ENCODE data around the gene NFIA. TPM values are rescaled to one million over a fixed set of nuclear protein-coding genes. Genes with fewer than 3 reads are reported as not detected.

The NFIA gene
- total RNA-seq, 1 donor from 2014 or later = 97.6 TPM

GRCh38 chr1:61341426-61341825 is 259.1 kb downstream of the NFIA start:
- DNase-seq (ENCODE audit: missing footprints) (no peak), ATAC-seq (no peak)
- intact Hi-C loops (cut with DNase I) = no loop called here

GRCh38 chr1:61343734-61344420 is 261.5 kb downstream of the NFIA start:
- ATAC-seq (no peak), DNase-seq (ENCODE audit: missing footprints) (no peak)
- intact Hi-C loops (cut with DNase I) = no loop called here

GRCh38 chr1:61344696-61345095 is 262.3 kb downstream of the NFIA start:
- intact Hi-C loops (cut with DNase I) = no loop called here
- ATAC-seq = peak; percentile 44

GRCh38 chr1:61348025-61348665 is 265.8 kb downstream of the NFIA start:
- intact Hi-C loops (cut with DNase I) = no loop called here
- DNase-seq (ENCODE audit: missing footprints) (no peak), ATAC-seq (no peak)

More at GRCh38 chr1:61344696-61345095, 262.3 kb downstream of the NFIA start:
- DNase-seq (ENCODE audit: missing footprints) = no peak

- no peak for DNase-seq (ENCODE audit: missing footprints)
- intact Hi-C loops (cut with DNase I) = no loop called here
- ATAC-seq = no peak
These were observed 270.6 kb downstream of the NFIA start for GRCh38 chr1:61352845-61353435.

GRCh38 chr1:61353797-61354406 is 271.5 kb downstream of the NFIA start:
- DNase-seq (ENCODE audit: missing footprints) (no peak), ATAC-seq (no peak)
- intact Hi-C loops (cut with DNase I) = no loop called here

GRCh38 chr1:61356016-61356415 is 273.7 kb downstream of the NFIA start:
- ATAC-seq = no peak

GRCh38 chr1:61356995-61357394 is 274.6 kb downstream of the NFIA start:
- ATAC-seq (no peak), DNase-seq (ENCODE audit: missing footprints) (no peak)
- intact Hi-C loops (cut with DNase I) = no loop called here

More at GRCh38 chr1:61356016-61356415, 273.7 kb downstream of the NFIA start:
- intact Hi-C loops (cut with DNase I) = no loop called here
- DNase-seq (ENCODE audit: missing footprints) = no peak

GRCh38 chr1:61357539-61357938 is 275.2 kb downstream of the NFIA start:
- intact Hi-C loops (cut with DNase I) = no loop called here
- ATAC-seq (no peak), DNase-seq (ENCODE audit: missing footprints) (no peak)

- intact Hi-C loops (cut with DNase I) = no loop called here
- DNase-seq (ENCODE audit: missing footprints) (no peak), ATAC-seq (no peak)
These were observed 276.6 kb downstream of the NFIA start for GRCh38 chr1:61358770-61359455.

GRCh38 chr1:61361931-61362330 is 279.6 kb downstream of the NFIA start:
- DNase-seq (ENCODE audit: missing footprints) = no peak
- no peak for ATAC-seq
- intact Hi-C loops (cut with DNase I) = no loop called here

- intact Hi-C loops (cut with DNase I) = no loop called here
- no peak for ATAC-seq
- no peak for DNase-seq (ENCODE audit: missing footprints)
These were observed 280.0 kb downstream of the NFIA start for GRCh38 chr1:61362351-61362750.

GRCh38 chr1:61368366-61368765 is 286.0 kb downstream of the NFIA start:
- intact Hi-C loops (cut with DNase I) = no loop called here
- no peak for DNase-seq (ENCODE audit: missing footprints)
- no peak for ATAC-seq

- DNase-seq (ENCODE audit: missing footprints) = no peak
- intact Hi-C loops (cut with DNase I) = no loop called here
- ATAC-seq = peak; percentile 84
These were observed 286.5 kb downstream of the NFIA start for GRCh38 chr1:61368876-61369275.

GRCh38 chr1:61370177-61370912 is 288.0 kb downstream of the NFIA start:
- DNase-seq (ENCODE audit: missing footprints) (no peak), ATAC-seq (no peak)
- intact Hi-C loops (cut with DNase I) = no loop called here

- DNase-seq (ENCODE audit: missing footprints) (no peak), ATAC-seq (no peak)
- intact Hi-C loops (cut with DNase I) = no loop called here
These were observed 288.5 kb downstream of the NFIA start for GRCh38 chr1:61370913-61371279.

- no peak for ATAC-seq
- no peak for DNase-seq (ENCODE audit: missing footprints)
- intact Hi-C loops (cut with DNase I) = no loop called here
These were observed 290.6 kb downstream of the NFIA start for GRCh38 chr1:61372944-61373343.

GRCh38 chr1:61374156-61374555 is 291.8 kb downstream of the NFIA start:
- DNase-seq (ENCODE audit: missing footprints) = no peak
- intact Hi-C loops (cut with DNase I) = no loop called here
- no peak for ATAC-seq

All from Right ventricle myocardium inferior (tissue), 1 donor.